ENCODE results near the gene DOCK7.

GRCh38 chr1:62722796-62723195 lies 34.6 kb upstream of the DOCK7 start:
- TF ChIP-seq POLR2A (IDR thresholded peaks at IDR 0.05; ENCODE audit: low read length): no peak
- TF ChIP-seq GATA1 (IDR thresholded peaks at IDR 0.05; ENCODE audit: low read depth, low read length): no peak

Data from erythroblast (primary cell).